Dedifferentiated amniotic fluid mesenchymal stem cell (primary cell): ENCODE results near the gene ABI2.
"Not testable (repeated sequence)": the region's sequence is repeated elsewhere in the genome, so short reads cannot be mapped to it uniquely, and the experiment has no call there.

Experiments used
- DNase-seq: peaks from one replicate; pipeline ENCODE4 v3.0.0-alpha.2; 2016; ENCODE audit errors: extremely low spot score

Gene ABI2

GRCh38 chr2:203429643-203430042 is 101.4 kb downstream of the ABI2 start:
- DNase-seq: not testable (repeated sequence)

DNA sequence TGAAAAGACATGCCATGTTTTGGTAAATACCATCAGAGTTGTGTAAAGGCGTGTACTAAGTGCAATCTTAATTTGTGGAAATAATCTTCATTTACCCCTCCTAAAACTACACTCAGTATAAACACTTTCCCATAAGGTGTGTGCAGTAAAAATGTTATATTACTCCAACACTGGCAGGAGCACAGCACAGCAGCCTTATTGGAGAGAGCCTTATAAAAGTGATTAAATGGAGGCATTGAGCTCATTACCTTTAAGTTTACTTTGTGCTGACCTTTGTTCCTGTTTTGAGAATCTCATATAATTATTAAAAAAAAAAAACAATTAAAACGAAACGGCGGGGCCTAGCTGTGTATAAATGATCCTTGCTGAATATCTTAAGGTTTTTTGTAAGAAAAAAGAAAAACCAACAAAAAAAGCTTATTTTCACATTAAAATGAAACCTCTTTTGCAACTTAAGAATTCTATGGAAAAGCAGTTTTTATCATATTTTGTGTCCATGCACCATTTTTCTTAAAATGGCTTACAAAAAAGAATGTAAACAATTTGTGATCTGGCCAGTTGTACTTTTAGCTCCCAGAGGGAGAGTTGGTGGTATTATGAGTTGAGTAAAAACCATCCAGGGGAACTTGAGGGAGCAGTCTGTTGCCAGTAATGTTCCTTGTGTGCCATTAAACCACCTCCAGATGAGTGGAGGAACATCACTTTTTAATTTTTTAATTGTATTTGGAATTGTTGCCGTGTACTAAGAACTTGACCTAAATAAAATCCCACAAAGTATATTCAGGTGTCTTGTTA is 103.4 kb downstream of the ABI2 start:
- no peak for DNase-seq

DNA sequence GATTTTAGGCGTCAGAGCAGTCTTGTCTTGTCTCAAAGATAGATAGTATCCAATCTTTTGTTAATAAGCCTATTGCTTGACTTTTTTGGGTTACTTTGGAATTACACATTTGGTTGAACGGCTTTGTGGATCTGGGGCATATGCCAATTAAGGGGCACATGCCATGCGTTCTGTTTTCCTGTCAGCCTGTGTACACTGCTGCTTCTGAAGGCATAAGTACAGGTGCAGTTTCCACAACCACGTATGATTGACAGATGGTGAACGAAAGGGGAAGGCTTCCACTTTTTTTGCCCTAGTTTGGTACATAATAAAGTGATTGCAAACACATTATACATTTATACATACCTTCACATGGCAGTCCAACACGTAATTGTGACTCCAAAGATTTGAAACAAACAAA is 104.6 kb downstream of the ABI2 start:
- DNase-seq: no peak

DNA sequence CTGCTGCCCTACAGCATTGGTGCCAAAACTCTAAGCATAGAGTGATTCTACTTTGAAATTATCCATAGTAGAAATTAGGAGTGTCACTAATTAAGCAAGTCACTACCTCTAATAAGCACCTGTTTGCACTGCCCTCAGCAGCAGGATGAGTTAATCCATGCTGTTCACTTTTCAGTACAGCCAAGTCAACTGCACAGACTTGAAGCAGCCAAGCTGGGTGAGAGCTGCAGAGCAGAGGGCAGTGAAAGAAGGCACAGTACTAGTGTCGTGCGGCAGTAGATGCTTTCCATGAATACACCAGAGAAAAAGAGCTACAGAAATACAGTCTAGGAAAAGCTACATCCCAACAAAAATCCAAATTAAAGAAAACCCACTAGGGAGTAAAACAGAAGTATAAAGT is 108.3 kb downstream of the ABI2 start:
- no peak for DNase-seq

DNA sequence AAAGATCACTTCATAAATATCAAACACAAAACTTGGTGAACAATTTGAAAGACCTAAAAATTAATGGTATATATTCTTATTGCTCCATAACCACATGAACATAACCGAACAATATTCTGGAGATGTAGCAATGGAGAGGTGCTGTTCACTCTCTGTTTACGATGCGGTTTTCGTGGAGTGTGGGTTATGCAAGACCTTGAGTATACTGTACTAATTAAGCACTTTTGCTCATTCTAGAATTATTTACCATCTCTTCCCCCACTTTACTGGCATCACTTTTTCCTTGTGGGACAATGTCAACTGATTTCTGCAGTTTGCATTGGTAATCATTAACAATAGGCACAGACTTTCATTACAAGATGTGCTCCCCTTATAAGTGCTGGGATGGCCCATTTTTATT is 109.3 kb downstream of the ABI2 start:
- DNase-seq: no peak

DNA sequence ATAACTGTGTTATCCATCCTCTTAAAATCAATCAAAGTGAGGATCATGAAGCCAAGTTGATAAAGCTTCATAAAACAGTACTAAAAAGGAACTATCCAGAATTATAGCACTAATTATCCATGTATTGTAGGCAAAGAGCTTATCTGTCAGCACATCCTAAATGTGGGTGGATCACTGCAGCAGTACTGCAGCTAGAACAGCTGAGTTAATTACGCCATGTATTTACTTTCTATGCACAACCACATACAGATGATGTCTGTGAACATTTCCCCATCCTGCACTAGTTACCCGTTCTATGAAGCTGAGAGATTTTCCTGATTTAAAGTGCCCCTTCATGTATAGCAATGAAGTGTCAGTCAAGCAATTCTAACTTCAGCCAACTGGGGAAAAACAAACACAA is 110.3 kb downstream of the ABI2 start:
- DNase-seq: no peak

DNA sequence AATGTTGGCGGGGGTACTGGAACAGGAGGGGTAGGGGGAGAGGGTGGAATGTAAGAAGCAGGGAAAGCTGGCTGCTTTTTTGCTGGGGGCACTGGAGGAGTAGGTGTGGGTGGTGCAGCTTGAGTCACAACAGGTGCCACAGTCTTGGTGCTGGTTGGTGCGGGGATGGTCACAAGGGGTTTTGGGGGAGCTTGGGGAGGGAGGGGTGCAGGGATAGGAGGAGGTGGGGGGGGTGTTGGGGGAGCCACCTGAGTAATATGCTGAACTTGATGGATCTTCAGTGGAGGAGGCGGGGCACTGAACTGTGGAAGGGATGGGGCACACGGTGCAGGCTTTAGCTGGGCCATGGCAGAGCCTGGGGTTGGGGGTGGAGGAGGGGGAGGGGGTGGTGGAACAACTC is 112.5 kb downstream of the ABI2 start:
- no peak for DNase-seq

DNA sequence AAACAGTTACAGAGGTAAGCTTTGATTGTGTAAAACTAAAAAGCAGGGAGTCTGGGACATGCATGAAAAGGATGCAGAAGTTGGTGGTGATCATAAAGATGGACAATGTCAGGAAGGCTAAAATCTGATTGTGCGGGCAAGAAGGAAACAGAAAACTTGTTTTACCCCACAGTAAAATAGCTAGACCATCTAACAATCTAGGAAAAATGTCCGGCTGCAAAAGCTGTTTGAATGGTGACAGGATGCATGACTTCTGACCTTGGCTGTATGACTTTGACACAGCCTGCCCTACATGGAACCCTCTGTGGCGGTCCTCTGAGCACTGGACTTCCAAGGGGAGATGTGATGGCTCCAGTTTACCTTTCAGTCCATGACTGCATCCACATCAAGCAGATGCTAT is 113.3 kb downstream of the ABI2 start:
- DNase-seq: no peak

DNA sequence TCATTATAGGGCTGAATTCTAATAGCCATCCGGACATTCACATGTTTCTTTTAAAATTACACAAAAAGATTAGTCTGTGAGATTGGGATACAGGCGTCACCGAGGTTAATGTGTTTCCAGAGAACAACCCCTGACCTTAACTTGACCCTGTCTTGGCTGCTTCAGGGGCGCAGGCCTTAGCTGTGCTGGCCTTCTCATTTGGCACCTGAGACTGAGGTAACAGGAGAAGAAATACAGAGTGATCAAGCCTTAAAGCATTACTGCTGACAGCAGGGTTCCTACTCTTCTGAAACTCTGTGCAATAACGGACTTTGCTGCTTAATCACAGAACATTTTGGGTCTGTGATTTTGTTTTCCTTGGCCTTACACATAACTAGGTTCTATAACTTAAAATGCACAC is 114.3 kb downstream of the ABI2 start:
- DNase-seq: no peak

GRCh38 chr2:203444738-203445137 is 116.5 kb downstream of the ABI2 start:
- DNase-seq: no peak

DNA sequence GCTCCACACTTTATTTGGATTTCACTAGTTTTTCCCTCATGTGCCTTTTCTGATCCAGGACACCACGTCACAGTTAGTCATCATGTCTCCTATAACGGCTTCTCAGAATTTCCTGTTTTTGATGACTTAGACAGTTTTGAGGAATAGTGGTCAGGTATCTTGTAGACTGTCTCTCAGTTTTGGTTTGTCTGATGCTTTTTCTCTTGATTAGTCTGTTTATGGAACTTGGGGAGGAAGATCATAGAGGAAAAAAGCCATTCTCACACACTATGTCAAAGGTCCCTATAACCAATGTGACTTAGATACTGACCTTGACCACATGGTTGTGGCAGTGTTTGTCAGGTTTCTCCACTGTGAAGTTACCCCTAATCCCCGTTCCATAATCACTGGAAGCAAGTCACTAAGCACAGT is 117.9 kb downstream of the ABI2 start:
- no peak for DNase-seq

DNA sequence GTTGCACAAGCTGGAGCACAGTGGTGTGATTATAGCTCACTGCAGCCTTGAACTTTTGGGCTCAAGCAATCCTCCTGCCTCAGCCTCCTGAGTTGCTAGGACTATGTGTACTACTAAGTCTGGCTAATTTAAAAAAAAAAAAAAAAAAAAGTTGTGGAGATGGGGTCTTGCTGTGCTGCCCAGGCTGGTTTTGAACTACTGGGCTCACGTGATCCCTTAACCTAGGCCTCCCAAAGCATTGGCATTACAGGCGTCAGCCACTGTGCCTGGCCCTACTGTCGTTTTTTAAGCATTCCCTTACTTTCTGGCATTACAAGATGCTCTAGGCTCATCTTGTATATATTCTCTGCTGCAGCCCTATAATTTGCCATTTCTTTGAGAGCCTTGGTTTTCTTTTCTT is 118.6 kb downstream of the ABI2 start:
- DNase-seq: no peak

DNA sequence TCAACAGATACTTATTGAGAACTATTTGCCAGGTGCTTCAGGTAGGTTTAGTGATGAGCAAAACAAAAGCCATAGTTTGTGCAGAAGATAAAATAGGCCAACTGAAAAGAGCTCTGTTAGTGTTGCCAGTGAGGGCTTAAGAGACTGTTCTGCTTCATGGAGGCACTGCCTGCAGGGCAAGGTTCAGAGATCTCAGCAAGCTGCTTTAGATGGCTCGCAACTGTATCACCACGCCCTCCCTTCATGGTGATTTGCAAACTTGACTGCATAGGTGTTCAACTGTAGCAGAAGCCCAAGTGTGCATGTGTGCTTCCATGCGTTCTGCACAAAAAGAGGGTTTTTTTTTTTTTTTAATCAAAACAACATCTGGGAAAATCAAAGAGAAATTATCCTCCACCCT is 122.4 kb downstream of the ABI2 start:
- DNase-seq: no peak

GRCh38 chr2:203451011-203451410 is 122.8 kb downstream of the ABI2 start:
- DNase-seq: no peak

GRCh38 chr2:203451689-203452088 is 123.5 kb downstream of the ABI2 start:
- no peak for DNase-seq

- DNase-seq: peak; percentile 64
Observed at GRCh38 chr2:203453858-203454451, 125.8 kb downstream of the ABI2 start.

DNA sequence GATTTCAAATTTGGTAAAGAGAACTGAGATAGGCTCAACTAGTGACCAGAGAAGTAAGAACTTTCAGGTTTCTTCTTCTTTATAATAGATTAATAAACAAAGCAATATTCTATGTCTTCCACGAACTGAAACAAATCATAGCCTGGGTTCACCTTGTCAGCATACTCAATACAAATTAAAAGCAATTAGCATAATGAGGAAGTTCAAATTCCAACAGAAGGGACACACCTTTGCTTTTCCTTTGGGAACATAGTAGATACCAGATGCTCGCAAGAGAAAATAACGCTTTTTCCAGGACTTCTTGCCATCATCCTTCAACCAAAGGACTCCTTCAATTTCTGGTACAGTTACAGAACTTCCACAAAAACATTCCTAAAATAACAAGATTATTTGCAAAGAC is 127.0 kb downstream of the ABI2 start:
- no peak for DNase-seq

GRCh38 chr2:203461746-203462145 is 133.6 kb downstream of the ABI2 start:
- DNase-seq: peak; percentile 69

- no peak for DNase-seq
Observed at GRCh38 chr2:203462308-203462707, 134.1 kb downstream of the ABI2 start.

DNA sequence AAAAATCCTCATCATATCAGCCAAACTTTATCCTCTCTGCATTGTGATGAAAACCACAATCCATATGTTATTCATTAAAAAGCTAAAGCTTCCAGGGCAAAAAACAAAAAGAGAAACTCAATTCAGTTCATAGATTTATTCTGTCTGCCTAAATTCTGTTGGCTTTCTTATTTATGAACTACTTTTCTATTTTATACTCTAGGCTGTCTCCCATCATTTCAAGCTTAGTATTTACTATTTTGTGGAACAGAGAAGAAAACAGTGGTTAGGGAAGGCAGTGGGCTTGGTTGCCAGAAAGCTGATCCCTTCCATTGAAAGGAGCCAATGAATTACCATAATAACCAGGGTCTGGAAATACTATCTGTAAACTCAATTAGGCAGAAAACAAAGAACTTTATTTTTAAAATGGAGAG is 135.1 kb downstream of the ABI2 start:
- DNase-seq: peak; percentile 59

DNA sequence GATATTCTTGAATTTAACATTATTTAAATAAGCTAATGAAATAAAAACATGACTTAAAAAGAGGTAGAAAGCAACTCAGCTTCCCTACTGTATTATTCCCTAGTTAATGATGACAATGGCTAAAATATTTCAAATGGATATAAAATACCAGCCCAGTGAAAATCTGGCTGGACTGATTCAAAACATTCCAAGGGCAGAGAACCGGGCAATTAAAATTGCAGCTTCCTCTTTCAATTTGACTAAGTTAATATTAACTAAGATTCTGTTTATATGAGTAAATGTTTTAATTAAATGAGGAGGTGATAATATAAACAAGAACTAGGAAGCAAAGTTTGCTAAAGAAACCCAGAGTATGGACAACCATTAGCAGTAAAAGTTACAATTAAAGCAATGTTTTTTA is 141.4 kb downstream of the ABI2 start:
- DNase-seq: no peak

GRCh38 chr2:203470371-203470770 is 142.2 kb downstream of the ABI2 start:
- DNase-seq: no peak

GRCh38 chr2:203471323-203471722 is 143.1 kb downstream of the ABI2 start:
- no peak for DNase-seq

- DNase-seq: no peak
Observed at GRCh38 chr2:203476881-203477280, 148.7 kb downstream of the ABI2 start.
